Right atrium auricular region (tissue), 2 donors: ENCODE results near the gene RDH13. TPM values are rescaled to one million over a fixed set of nuclear protein-coding genes. Genes with fewer than 3 reads are reported as not detected.
"Not testable (repeated sequence)": the region's sequence is repeated elsewhere in the genome, so short reads cannot be mapped to it uniquely, and the experiment has no call there.

ENCODE experiments used
- DNase-seq: peaks from one replicate; pipeline ENCODE4 v3.0.0-alpha.2; 2019; ENCODE audit warnings: low spot score
- H3K27ac ChIP-seq, 2 donors: fragments of 200-600 bp; sonication (generic); 1 replicate in 1 of 2; 2 replicates in 1 of 2; pipeline ENCODE4 v1.5.1; 2016 to 2019
- H3K27me3 ChIP-seq, 2 donors: fragments of 200-600 bp; sonication (generic); one replicate each; pipeline versions ENCODE4 v1.5.1 to v1.6.0; 2017 to 2019
- H3K36me3 ChIP-seq: fragments of 200-600 bp; sonication (generic); one replicate; pipeline ENCODE4 v1.5.1; 2016
- H3K4me1 ChIP-seq, 2 donors: fragments of 200-600 bp; sonication (generic); one replicate each; pipeline versions ENCODE4 v1.5.1 to v1.6.0; 2017 to 2019
- H3K4me3 ChIP-seq, 2 donors: fragments of 200-600 bp; sonication (generic); 1 replicate in 1 of 2; 2 replicates in 1 of 2; pipeline ENCODE4 v1.5.1; 2017 to 2019; ENCODE audit warnings: mild to moderate bottlenecking in 1 of 2, moderate library complexity in 1 of 2
- H3K9me3 ChIP-seq, 2 donors: fragments of 200-600 bp; sonication (generic); one replicate each; pipeline ENCODE4 v1.5.1; 2019
- total RNA-seq, 2 donors: library from RNA; depleted of rRNA; stranded (reverse); fragments of >200 nt; gene quantifications; one replicate each; pipeline ENCODE4 v1.1.0, GENCODE V29; 2016
- TF ChIP-seq, protein P1 (sequence below), 2 donors: fragments of 200-600 bp; sonication (generic); IDR thresholded peaks; one replicate each; pipeline ENCODE4 v1.5.1; 2019; ENCODE audit warnings: antibody characterized with exemption in 2 of 2

Gene RDH13, protein sequence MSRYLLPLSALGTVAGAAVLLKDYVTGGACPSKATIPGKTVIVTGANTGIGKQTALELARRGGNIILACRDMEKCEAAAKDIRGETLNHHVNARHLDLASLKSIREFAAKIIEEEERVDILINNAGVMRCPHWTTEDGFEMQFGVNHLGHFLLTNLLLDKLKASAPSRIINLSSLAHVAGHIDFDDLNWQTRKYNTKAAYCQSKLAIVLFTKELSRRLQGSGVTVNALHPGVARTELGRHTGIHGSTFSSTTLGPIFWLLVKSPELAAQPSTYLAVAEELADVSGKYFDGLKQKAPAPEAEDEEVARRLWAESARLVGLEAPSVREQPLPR
- total RNA-seq = 10 to 100 TPM; 26.5 to 28.1 TPM

- peak within 1 kb of the TSS; percentile 65 to 91 for H3K4me3 ChIP-seq
- TF ChIP-seq, protein P1, sequence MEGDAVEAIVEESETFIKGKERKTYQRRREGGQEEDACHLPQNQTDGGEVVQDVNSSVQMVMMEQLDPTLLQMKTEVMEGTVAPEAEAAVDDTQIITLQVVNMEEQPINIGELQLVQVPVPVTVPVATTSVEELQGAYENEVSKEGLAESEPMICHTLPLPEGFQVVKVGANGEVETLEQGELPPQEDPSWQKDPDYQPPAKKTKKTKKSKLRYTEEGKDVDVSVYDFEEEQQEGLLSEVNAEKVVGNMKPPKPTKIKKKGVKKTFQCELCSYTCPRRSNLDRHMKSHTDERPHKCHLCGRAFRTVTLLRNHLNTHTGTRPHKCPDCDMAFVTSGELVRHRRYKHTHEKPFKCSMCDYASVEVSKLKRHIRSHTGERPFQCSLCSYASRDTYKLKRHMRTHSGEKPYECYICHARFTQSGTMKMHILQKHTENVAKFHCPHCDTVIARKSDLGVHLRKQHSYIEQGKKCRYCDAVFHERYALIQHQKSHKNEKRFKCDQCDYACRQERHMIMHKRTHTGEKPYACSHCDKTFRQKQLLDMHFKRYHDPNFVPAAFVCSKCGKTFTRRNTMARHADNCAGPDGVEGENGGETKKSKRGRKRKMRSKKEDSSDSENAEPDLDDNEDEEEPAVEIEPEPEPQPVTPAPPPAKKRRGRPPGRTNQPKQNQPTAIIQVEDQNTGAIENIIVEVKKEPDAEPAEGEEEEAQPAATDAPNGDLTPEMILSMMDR (IDR thresholded peaks at IDR 0.05) = no peak
These were observed at the start of gene RDH13 for GRCh38 chr19:55062735-55063491. RDH13 (minus strand) TSS chr19:55063148; CDS start chr19:55063032, 116 bp downstream.

DNA sequence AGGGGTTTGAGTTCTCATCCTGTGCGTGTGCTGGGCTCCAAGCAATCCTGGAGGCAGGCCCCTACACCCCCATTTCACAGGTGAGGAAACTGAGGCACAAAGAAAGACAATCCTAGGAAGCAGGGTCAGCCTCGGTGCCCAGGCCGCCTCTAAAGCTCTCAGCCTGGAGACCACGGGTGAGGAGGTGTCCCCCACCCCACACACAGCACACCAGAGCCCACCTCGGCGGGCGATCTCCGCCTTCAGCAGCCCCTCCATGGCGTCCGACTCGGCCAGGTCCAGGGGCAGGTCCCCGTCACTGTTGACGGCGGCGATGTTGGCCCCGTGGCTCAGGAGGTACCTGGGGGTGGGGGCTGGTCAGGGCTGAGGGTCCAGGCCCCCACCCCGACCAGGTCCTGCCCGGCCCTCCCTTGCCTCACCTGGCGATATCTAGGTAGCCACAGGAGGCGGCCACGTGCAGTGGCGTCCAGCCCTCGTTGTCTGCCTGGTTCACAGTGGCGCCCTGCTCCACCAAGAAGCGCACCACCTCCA lies 49.4 kb upstream of the RDH13 start:
- Histone ChIP-seq H3K36me3 (peaks cover 29% of the 10 kb centered on the region), H3K9me3 (no peaks in the 10 kb centered on the region), H3K4me1 (peaks cover 0 to 53% of the 10 kb centered on the region in 2 donors), H3K27me3 (no peaks in the 10 kb centered on the region), H3K27ac (peak overlapping the region; percentile 96 to 97), H3K4me3 (no peak overlapping the region)
- DNase-seq = no peak
- TF ChIP-seq, protein P1 (IDR thresholded peaks at IDR 0.05) = no peak

More at GRCh38 chr19:55062735-55063491, at the start of gene RDH13:
- peaks cover 13% of the 10 kb centered on the region for H3K36me3 ChIP-seq
- no peaks in the 10 kb centered on the region for H3K9me3 ChIP-seq
- peak; percentile 96 for DNase-seq
- peaks cover 0 to 11% of the 10 kb centered on the region in 2 donors for H3K4me1 ChIP-seq
- H3K27ac ChIP-seq = peak within 1 kb of the TSS; percentile 67 to 80
- H3K27me3 ChIP-seq = no peaks in the 10 kb centered on the region

DNA sequence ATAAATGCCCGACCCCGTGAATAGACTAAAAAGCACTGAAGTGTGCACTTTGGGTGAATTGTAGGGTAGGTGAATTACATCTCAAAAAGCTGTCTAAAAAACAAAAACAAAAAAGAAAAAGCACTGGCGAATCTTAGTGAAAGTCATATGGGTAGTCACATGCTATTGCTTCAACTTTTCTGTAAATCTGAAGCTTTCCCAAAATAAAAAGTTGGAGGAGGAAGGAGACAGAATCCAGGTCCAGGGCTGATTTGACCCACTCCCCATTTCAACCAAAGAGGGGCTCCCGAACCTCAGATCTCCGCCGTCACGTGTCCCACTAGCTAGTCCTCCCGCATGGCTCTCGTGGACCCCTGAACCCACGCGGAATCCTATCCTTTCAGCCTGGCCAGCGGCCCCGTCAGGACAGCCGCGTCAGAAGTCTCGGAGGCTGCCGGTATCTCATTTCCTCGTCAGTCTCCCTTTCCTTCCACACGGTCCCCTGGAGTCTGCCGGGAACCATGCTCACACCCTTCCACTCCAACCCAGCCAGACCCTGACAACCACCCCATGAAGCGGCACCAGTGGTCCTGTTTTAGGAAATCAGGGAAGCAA lies 48.4 kb upstream of the RDH13 start:
- peaks cover 37% of the 10 kb centered on the region for H3K36me3 ChIP-seq
- no peak for DNase-seq
- H3K4me3 ChIP-seq = no peak overlapping the region
- H3K27ac ChIP-seq = peak overlapping the region; percentile 96 to 97
- H3K9me3 ChIP-seq = no peaks in the 10 kb centered on the region
- H3K27me3 ChIP-seq = no peaks in the 10 kb centered on the region
- TF ChIP-seq, protein P1 (IDR thresholded peaks at IDR 0.05) = no peak
- peaks cover 0 to 50% of the 10 kb centered on the region in 2 donors for H3K4me1 ChIP-seq

DNA sequence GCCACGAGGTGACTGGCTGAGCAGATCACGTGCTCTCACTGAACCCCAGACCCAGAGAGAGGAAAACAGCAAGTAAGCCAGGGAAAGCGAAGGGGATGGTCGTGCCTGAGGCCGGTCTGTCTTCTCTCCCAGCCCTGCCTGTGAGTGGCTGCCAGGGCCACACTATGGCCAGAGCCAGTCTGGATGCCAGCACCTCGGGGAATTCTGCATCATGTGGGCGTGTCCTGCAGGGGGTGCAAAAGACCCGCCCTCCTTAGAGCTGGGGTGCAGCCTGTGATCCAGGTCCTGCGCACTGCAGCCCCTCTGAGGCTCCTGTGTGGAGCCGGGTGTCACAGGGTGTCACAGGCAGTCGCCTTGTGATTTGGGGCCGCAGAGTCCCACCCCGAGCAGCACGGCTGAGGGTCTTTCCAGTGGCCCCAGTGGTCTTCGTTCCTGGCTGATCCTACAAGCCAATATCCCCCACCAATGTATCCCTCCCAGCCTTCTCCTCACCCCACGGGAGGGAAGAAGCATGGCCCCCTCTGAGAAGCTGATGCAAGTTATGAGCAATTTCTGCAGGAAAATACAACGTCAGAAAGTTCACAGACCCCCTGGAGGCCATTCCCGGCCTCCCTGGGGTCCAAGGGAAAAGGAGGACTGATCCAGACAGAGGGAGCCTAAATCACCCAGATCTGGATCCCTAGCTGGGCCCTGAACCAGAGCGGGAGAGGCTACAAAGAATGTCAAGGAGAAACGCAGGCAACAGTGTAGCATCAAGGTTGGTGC lies 46.8 kb upstream of the RDH13 start:
- Histone ChIP-seq H3K27ac (no peak overlapping the region), H3K36me3 (peaks cover 37% of the 10 kb centered on the region), H3K4me3 (no peak overlapping the region), H3K4me1 (peaks cover 0 to 35% of the 10 kb centered on the region in 2 donors), H3K9me3 (no peaks in the 10 kb centered on the region), H3K27me3 (no peaks in the 10 kb centered on the region)
- no peak for DNase-seq
- TF ChIP-seq, protein P1 (IDR thresholded peaks at IDR 0.05) = no peak

GRCh38 chr19:55107252-55107651 lies 44.3 kb upstream of the RDH13 start:
- peaks cover 47% of the 10 kb centered on the region for H3K36me3 ChIP-seq
- not testable (repeated sequence) for H3K4me3 ChIP-seq, DNase-seq, H3K27ac ChIP-seq, H3K27me3 ChIP-seq, H3K9me3 ChIP-seq
- peaks cover 0 to 10% of the 10 kb centered on the region in 2 donors for H3K4me1 ChIP-seq
